ENCODE data around the gene MZF1.
"Not testable (repeated sequence)": the region's sequence is repeated elsewhere in the genome, so short reads cannot be mapped to it uniquely, and the experiment has no call there.

Gene MZF1

GRCh38 chr19:58572818-58573657, at the start of gene MZF1:
MZF1 (minus strand) TSS chr19:58573335; CDS start chr19:58571389, 1,946 bp downstream.
- peak; percentile 100 for DNase-seq (ENCODE audit: low spot score)

GRCh38 chr19:58607213-58607612, 34.1 kb upstream of the MZF1 start:
- DNase-seq (ENCODE audit: low spot score), result not testable (repeated sequence)

- not testable (repeated sequence) for DNase-seq (ENCODE audit: low spot score)
These were observed 33.2 kb upstream of the MZF1 start for GRCh38 chr19:58606251-58606896.

- DNase-seq (ENCODE audit: low spot score), result no peak
These were observed 13.1 kb upstream of the MZF1 start for GRCh38 chr19:58586133-58586765.

GRCh38 chr19:58585442-58586132, 12.5 kb upstream of the MZF1 start:
- DNase-seq (ENCODE audit: low spot score), result no peak

GRCh38 chr19:58584498-58585441, 11.6 kb upstream of the MZF1 start:
- DNase-seq (ENCODE audit: low spot score), result no peak

- no peak for DNase-seq (ENCODE audit: low spot score)
These were observed 9.8 kb upstream of the MZF1 start for GRCh38 chr19:58582985-58583384.

GRCh38 chr19:58581227-58582141, 8.3 kb upstream of the MZF1 start:
- DNase-seq (ENCODE audit: low spot score), result peak; percentile 58

- DNase-seq (ENCODE audit: low spot score), result no peak
These were observed 6.5 kb upstream of the MZF1 start for GRCh38 chr19:58579473-58580142.

- DNase-seq (ENCODE audit: low spot score), result no peak
These were observed 5.1 kb upstream of the MZF1 start for GRCh38 chr19:58578012-58578925.

GRCh38 chr19:58577581-58577980, 4.4 kb upstream of the MZF1 start:
- not testable (repeated sequence) for DNase-seq (ENCODE audit: low spot score)

- peak; percentile 98 for DNase-seq (ENCODE audit: low spot score)
These were observed 2.3 kb upstream of the MZF1 start for GRCh38 chr19:58575183-58576041.

GRCh38 chr19:58573658-58574164, 576 bp upstream of the MZF1 start:
- DNase-seq (ENCODE audit: low spot score), result no peak

GRCh38 chr19:58572026-58572817, 913 bp downstream of the MZF1 start:
- no peak for DNase-seq (ENCODE audit: low spot score)

GRCh38 chr19:58571575-58571947, 1.6 kb downstream of the MZF1 start:
- no peak for DNase-seq (ENCODE audit: low spot score)

Data from RKO (cell line).